ENCODE results near the gene GAL3ST2.

The GAL3ST2 gene

DNA sequence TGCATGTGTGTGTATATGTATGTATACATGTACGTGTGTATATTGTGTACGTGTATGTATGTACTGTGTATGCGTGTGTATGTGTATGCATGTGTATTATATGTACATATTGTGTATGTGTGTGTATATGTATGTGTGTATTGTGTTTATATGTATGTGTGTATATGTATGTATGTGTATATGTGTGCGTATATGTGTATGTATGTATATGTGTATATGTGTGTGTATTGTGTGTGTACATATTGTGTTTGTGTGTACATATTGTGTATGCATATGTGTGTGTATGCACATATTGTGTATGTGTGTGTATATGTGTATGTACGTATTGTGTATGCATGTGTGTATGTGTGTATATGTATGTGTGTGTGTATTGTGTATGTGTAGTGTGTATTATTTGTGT, 16.8 kb downstream of the GAL3ST2 start:
- no peak for TF ChIP-seq CTCF (IDR thresholded peaks at IDR 0.05; ENCODE audit: low read depth, low read length)
- H3K4me3 ChIP-seq (ENCODE audit: low read depth, low read length): no peak overlapping the region

GRCh38 chr2:241794250-241794823, 17.7 kb downstream of the GAL3ST2 start:
- no peak overlapping the region for H3K4me3 ChIP-seq (ENCODE audit: low read depth, low read length)
- TF ChIP-seq CTCF (IDR thresholded peaks at IDR 0.05; ENCODE audit: low read depth, low read length): no peak

GRCh38 chr2:241795021-241795999, 18.7 kb downstream of the GAL3ST2 start:
- no peak for TF ChIP-seq CTCF (IDR thresholded peaks at IDR 0.05; ENCODE audit: low read depth, low read length)

GRCh38 chr2:241796209-241796608, 19.6 kb downstream of the GAL3ST2 start:
- no peak for TF ChIP-seq CTCF (IDR thresholded peaks at IDR 0.05; ENCODE audit: low read depth, low read length)

More at GRCh38 chr2:241795021-241795999, 18.7 kb downstream of the GAL3ST2 start:
- no peak overlapping the region for H3K4me3 ChIP-seq (ENCODE audit: low read depth, low read length)

DNA sequence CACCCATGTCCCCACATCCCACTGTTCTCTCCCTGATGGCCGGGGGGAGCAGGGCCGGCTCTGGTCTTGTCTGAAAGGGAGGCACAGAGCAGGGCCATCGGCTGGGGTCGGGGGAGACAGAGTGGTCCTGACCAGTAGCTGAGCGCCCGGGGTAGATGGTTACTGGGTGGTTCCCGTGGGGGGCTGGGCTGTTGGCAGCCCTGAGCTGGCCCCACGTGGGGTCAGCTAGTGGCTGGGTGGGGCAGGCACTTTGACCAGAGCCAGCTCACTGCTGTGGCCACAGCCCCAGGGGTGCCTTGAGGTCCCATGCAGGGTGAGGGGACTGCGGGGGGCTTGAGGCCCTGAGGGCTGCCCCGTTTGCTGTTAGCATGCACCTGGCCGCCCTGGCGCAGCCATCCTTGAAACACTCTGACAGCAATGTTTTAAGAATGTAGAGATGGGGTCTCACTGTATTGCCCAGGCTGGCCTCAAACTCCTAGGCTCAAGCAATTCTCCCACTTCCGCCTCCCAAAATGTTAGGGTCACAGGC, 20.1 kb downstream of the GAL3ST2 start:
- no peak for TF ChIP-seq CTCF (IDR thresholded peaks at IDR 0.05; ENCODE audit: low read depth, low read length)
- no peak overlapping the region for H3K4me3 ChIP-seq (ENCODE audit: low read depth, low read length)

More at GRCh38 chr2:241796209-241796608, 19.6 kb downstream of the GAL3ST2 start:
- no peak overlapping the region for H3K4me3 ChIP-seq (ENCODE audit: low read depth, low read length)

DNA sequence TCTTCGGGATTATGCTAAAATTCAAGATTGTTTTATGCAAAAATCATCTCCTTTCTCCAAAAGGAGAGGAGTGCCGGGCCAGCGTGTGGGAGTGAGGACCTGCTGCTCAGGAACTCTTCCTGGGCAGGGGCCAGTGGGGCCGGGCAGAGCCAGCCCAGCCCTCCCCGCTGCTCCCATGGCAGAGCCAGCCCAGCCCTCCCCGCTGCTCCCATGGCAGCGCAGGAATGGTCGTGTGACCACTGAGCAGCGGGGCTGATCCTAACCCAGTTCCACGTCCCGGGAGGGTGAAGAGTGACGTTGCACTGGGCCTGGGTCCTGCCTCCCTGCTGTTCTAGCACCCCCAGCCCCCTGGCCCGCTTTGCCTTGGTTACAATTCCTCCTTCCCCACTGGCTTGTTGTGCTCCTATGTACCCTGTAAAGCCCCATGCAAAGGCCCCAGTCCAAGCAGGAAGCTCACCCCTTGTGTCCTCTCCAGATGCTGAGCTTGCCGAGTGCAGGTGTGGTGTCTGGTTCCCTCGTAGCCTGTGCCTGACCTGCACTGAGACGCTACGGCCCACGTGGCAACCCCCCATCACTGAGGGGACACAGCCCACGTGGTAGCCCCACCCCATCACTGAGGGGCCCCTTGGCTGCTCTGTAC, 20.9 kb downstream of the GAL3ST2 start:
- no peak for TF ChIP-seq CTCF (IDR thresholded peaks at IDR 0.05; ENCODE audit: low read depth, low read length)
- no peak overlapping the region for H3K4me3 ChIP-seq (ENCODE audit: low read depth, low read length)

All from WI38 (cell line).